H9 (cell line): ENCODE data around the gene DNAJC24. TPM values are rescaled to one million over a fixed set of nuclear protein-coding genes. Genes with fewer than 3 reads are reported as not detected.

Source experiments
- DNase-seq: peaks from one replicate; pipeline ENCODE4 v3.0.0-alpha.2; 2017
- H2AFZ ChIP-seq: one replicate; pipeline ENCODE4 v1.6.1; 2013; ENCODE audit warnings: mild to moderate bottlenecking, low read length, control low read depth, moderate library complexity
- H2AK5ac ChIP-seq: 2 replicates; pipeline ENCODE4 v1.6.1; 2013; ENCODE audit warnings: low read length, control low read depth, mixed read lengths; ENCODE audit not compliant: insufficient read length
- H2BK120ac ChIP-seq: one replicate; pipeline ENCODE4 v1.6.1; 2013; ENCODE audit warnings: low read depth, mild to moderate bottlenecking, low read length, control low read depth, inconsistent platforms; ENCODE audit not compliant: poor library complexity, severe bottlenecking
- H2BK12ac ChIP-seq: 2 replicates; pipeline ENCODE4 v1.6.1; 2013; ENCODE audit warnings: low read length, control low read depth, mixed read lengths, low read depth; ENCODE audit not compliant: insufficient read length
- H2BK15ac ChIP-seq: 2 replicates; pipeline ENCODE4 v1.6.1; 2013; ENCODE audit warnings: low read depth, low read length, control low read depth
- H2BK20ac ChIP-seq: one replicate; pipeline ENCODE4 v1.6.1; 2013; ENCODE audit warnings: low read depth, mild to moderate bottlenecking, low read length, control low read depth, inconsistent platforms; ENCODE audit not compliant: poor library complexity, severe bottlenecking
- H2BK5ac ChIP-seq: 2 replicates; pipeline ENCODE4 v1.6.1; 2013; ENCODE audit warnings: low read length, control low read depth, mixed read lengths; ENCODE audit not compliant: insufficient read length
- H3K14ac ChIP-seq: 2 replicates; pipeline ENCODE4 v1.6.1; 2013; ENCODE audit warnings: low read length, control low read depth; ENCODE audit not compliant: insufficient read depth
- H3K18ac ChIP-seq: 2 replicates; pipeline ENCODE4 v1.6.1; 2013; ENCODE audit warnings: low read depth, mild to moderate bottlenecking, mixed read lengths, low read length, control low read depth; ENCODE audit not compliant: insufficient read length
- H3K23ac ChIP-seq: 2 replicates; pipeline ENCODE4 v1.6.1; 2013; ENCODE audit warnings: low read length, control low read depth, mixed read lengths, low read depth; ENCODE audit not compliant: insufficient read length
- H3K23me2 ChIP-seq: 2 replicates; pipeline ENCODE4 v1.6.1; 2013; ENCODE audit warnings: low read depth, mild to moderate bottlenecking, mixed read lengths, low read length, control low read depth; ENCODE audit not compliant: insufficient read length, poor library complexity, severe bottlenecking
- H3K27ac ChIP-seq: 2 replicates; pipeline ENCODE4 v1.5.1; 2013; ENCODE audit warnings: low read length, control low read depth, mixed read lengths, low read depth; ENCODE audit not compliant: insufficient read length
- H3K27me3 ChIP-seq: 2 replicates; pipeline ENCODE4 v1.6.1; 2013; ENCODE audit warnings: low read length, control low read depth, inconsistent platforms; ENCODE audit not compliant: insufficient read depth
- H3K4ac ChIP-seq: 2 replicates; pipeline ENCODE4 v1.6.1; 2013; ENCODE audit warnings: low read depth, mild to moderate bottlenecking, control low read depth, inconsistent platforms, low read length, moderate library complexity
- H3K4me1 ChIP-seq: 2 replicates; pipeline ENCODE4 v1.6.1; 2013; ENCODE audit warnings: low read length, control low read depth, inconsistent platforms; ENCODE audit not compliant: insufficient read depth
- H3K4me2 ChIP-seq: 2 replicates; pipeline ENCODE4 v1.6.1; 2013; ENCODE audit warnings: low read length, control low read depth, mixed read lengths; ENCODE audit not compliant: insufficient read length, insufficient read depth
- H3K56ac ChIP-seq: 2 replicates; pipeline ENCODE4 v1.6.1; 2013; ENCODE audit warnings: low read depth, mild to moderate bottlenecking, mixed read lengths, low read length, control low read depth; ENCODE audit not compliant: insufficient read length
- H3K79me1 ChIP-seq: 2 replicates; pipeline ENCODE4 v1.6.1; 2013; ENCODE audit warnings: low read depth, mild to moderate bottlenecking, moderate library complexity, low read length, control low read depth, inconsistent platforms; ENCODE audit not compliant: insufficient read depth, poor library complexity, severe bottlenecking
- H3K79me2 ChIP-seq: 2 replicates; pipeline ENCODE4 v1.6.1; 2013; ENCODE audit warnings: low read length, control low read depth, inconsistent platforms; ENCODE audit not compliant: insufficient read depth
- H3K9ac ChIP-seq: 2 replicates; pipeline ENCODE4 v1.6.1; 2013; ENCODE audit warnings: low read length, control low read depth, mixed read lengths; ENCODE audit not compliant: insufficient read length; ENCODE audit errors: extremely low read depth
- H3K9me3 ChIP-seq: one replicate; pipeline ENCODE4 v1.6.1; 2013; ENCODE audit warnings: low read depth, low read length, inconsistent platforms; ENCODE audit not compliant: control insufficient read depth
- H3T11ph ChIP-seq: one replicate; pipeline ENCODE4 v1.6.1; 2013; ENCODE audit warnings: mild to moderate bottlenecking, low read length, control low read depth, inconsistent platforms
- H4K20me1 ChIP-seq: one replicate; pipeline ENCODE4 v1.6.1; 2013; ENCODE audit not compliant: control insufficient read depth, insufficient read length, insufficient read depth
- H4K5ac ChIP-seq: 2 replicates; pipeline ENCODE4 v1.6.1; 2013; ENCODE audit warnings: low read depth, mild to moderate bottlenecking, mixed read lengths, low read length, control low read depth; ENCODE audit not compliant: insufficient read length
- H4K8ac ChIP-seq: replicated peaks from 2 replicates; pipeline ENCODE4 v1.6.1; 2013; ENCODE audit warnings: low read length, control low read depth, mixed read lengths, low read depth; ENCODE audit not compliant: insufficient read length
- H4K91ac ChIP-seq: 2 replicates; pipeline ENCODE4 v1.6.1; 2013; ENCODE audit warnings: low read depth, mild to moderate bottlenecking, moderate library complexity, mixed read lengths, low read length, control low read depth; ENCODE audit not compliant: insufficient read length
- H3K27ac Mint-ChIP-seq, 3 experiments: 2 replicates in 2 of 3; 3 replicates in 1 of 3; pipeline ENCODE4 v1.8.0; 2020 to 2021; ENCODE audit warnings: mixed read lengths in 3 of 3, mild to moderate bottlenecking in 1 of 3, moderate library complexity in 1 of 3
- H3K27me3 Mint-ChIP-seq: 2 replicates; pipeline ENCODE4 v1.8.0; 2021; ENCODE audit warnings: low read depth, mild to moderate bottlenecking, moderate library complexity, mixed read lengths
- H3K36me3 Mint-ChIP-seq, 3 experiments: 2 replicates in 2 of 3; 3 replicates in 1 of 3; pipeline ENCODE4 v1.8.0; 2020 to 2021; ENCODE audit warnings: low read depth in 3 of 3, mixed read lengths in 3 of 3; ENCODE audit not compliant: insufficient read depth in 1 of 3
- H3K4me1 Mint-ChIP-seq, 2 experiments: 2 replicates each; pipeline ENCODE4 v1.8.0; 2020; ENCODE audit warnings: mixed read lengths in 2 of 2
- H3K4me3 Mint-ChIP-seq, 2 experiments: 2 replicates in 1 of 2; 3 replicates in 1 of 2; pipeline ENCODE4 v1.8.0; 2020 to 2021; ENCODE audit warnings: mild to moderate bottlenecking in 2 of 2, mixed read lengths in 2 of 2, moderate library complexity in 1 of 2
- H3K9me3 Mint-ChIP-seq, 2 experiments: 2 replicates in 1 of 2; 3 replicates in 1 of 2; pipeline ENCODE4 v1.8.0; 2020; ENCODE audit warnings: mild to moderate bottlenecking in 2 of 2, mixed read lengths in 2 of 2, moderate library complexity in 1 of 2
- WGBS: extraction: QIAGEN DNeasy Blood & Tissue Kit; methylation state at CpG from one replicate; pipeline ENCODE4 v1.1.7; 2013; ENCODE audit warnings: missing lambda C conversion rate, low lambda C conversion rate, mixed read lengths; ENCODE audit not compliant: insufficient read length; ENCODE audit errors: extremely low coverage; 5-methylcytosine and 5-hydroxymethylcytosine counted together
- total RNA-seq: library from RNA; stranded (reverse); gene quantifications from 2 replicates; pipeline ENCODE4 v1.2.1, GENCODE V29; 2021
- TF ChIP-seq, protein P1 (sequence below): fragments of 200-600 bp; sonication (generic); conservative IDR thresholded peaks from 3 replicates; pipeline ENCODE4 v1.8.0; 2021; ENCODE audit warnings: antibody characterized with exemption, mild to moderate bottlenecking

Gene DNAJC24
- total RNA-seq, 1 experiment from 2014 or later: 16.7 TPM

DNA sequence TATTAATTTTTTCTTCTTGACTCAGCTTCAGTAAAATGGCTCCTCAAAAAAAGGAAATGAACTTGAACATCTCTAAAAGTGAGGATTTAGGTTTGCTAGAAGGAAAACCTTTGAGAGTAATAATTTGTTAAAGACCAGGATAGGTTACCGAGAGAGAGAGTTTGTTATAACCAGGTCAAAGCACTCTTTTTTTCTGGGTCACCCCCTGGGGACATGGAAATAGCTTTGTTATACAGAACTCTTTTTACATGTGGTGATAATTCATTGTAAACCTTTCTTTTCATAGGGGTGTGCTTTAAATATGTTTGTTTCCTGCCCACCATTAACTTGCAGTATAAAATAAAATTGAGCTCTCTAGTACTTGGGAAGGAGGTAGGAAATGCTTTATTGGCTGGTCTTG lies 47.7 kb downstream of the DNAJC24 start:
- H3K4me2 ChIP-seq: no peak overlapping the region
- peak overlapping the region; percentile 26 for H2BK20ac ChIP-seq
- H3K9ac ChIP-seq: no peak overlapping the region
- no peaks in the 10 kb centered on the region for H3K79me1 ChIP-seq
- no peak overlapping the region for H3K4ac ChIP-seq
- no peaks in the 10 kb centered on the region for H3K79me2 ChIP-seq
- TF ChIP-seq, protein P1, sequence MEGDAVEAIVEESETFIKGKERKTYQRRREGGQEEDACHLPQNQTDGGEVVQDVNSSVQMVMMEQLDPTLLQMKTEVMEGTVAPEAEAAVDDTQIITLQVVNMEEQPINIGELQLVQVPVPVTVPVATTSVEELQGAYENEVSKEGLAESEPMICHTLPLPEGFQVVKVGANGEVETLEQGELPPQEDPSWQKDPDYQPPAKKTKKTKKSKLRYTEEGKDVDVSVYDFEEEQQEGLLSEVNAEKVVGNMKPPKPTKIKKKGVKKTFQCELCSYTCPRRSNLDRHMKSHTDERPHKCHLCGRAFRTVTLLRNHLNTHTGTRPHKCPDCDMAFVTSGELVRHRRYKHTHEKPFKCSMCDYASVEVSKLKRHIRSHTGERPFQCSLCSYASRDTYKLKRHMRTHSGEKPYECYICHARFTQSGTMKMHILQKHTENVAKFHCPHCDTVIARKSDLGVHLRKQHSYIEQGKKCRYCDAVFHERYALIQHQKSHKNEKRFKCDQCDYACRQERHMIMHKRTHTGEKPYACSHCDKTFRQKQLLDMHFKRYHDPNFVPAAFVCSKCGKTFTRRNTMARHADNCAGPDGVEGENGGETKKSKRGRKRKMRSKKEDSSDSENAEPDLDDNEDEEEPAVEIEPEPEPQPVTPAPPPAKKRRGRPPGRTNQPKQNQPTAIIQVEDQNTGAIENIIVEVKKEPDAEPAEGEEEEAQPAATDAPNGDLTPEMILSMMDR: no peak
- H3K14ac ChIP-seq: no peak overlapping the region
- H3K9me3 ChIP-seq: no peaks in the 10 kb centered on the region
- no CpG with 5 or more reads among the region's 1 CpG for WGBS
- no peaks in the 10 kb centered on the region for H3K23me2 ChIP-seq
- Mint-ChIP-seq H3K36me3 (peaks cover 0 to 3% (median 0%) of the 10 kb centered on the region in 3 experiments; a peak in 1 of 7 replicates), H3K9me3 (no peaks in the 10 kb centered on the region), H3K27ac (peak overlapping the region in 2 of 3 experiments; percentile 49 to 76; a peak in 1 of 7 replicates), H3K4me3 (no peak overlapping the region), H3K4me1 (peaks cover 63 to 76% of the 10 kb centered on the region in 2 experiments), H3K27me3 (no peaks in the 10 kb centered on the region)
- H3T11ph ChIP-seq: no peak overlapping the region
- no peak for DNase-seq
- no peak overlapping the region for H4K8ac ChIP-seq
- no peak overlapping the region for H3K18ac ChIP-seq
- H2BK12ac ChIP-seq: no peak overlapping the region
- H4K5ac ChIP-seq: no peak overlapping the region
- no peak overlapping the region for H2BK15ac ChIP-seq
- no peak overlapping the region for H2BK120ac ChIP-seq
- no peak overlapping the region for H3K23ac ChIP-seq
- no peak overlapping the region for H3K27ac ChIP-seq
- H2AK5ac ChIP-seq: no peak overlapping the region
- H4K91ac ChIP-seq: no peak overlapping the region
- H3K27me3 ChIP-seq: no peaks in the 10 kb centered on the region
- H2AFZ ChIP-seq: no peak overlapping the region
- peaks cover 7% of the 10 kb centered on the region for H3K4me1 ChIP-seq
- H3K56ac ChIP-seq: no peak overlapping the region
- H4K20me1 ChIP-seq: no peaks in the 10 kb centered on the region
- H2BK5ac ChIP-seq: no peak overlapping the region
